Coronary artery (tissue), 2 donors: ENCODE measurements around the gene MCTP2.

Experiments
- DNase-seq: peaks from one replicate; pipeline ENCODE4 v3.0.0-alpha.2; 2017; ENCODE audit warnings: low spot score
- H3K27ac ChIP-seq, 2 donors: fragments of 200-600 bp; sonication (generic); one replicate each; pipeline ENCODE4 v1.5.1; 2016 to 2019
- H3K4me3 ChIP-seq: fragments of 200-600 bp; sonication (generic); 2 replicates; pipeline ENCODE4 v1.5.1; 2016; ENCODE audit warnings: mild to moderate bottlenecking, moderate library complexity
- CTCF ChIP-seq: fragments of 200-600 bp; sonication (generic); IDR thresholded peaks from one replicate; pipeline ENCODE4 v1.5.1; 2019; ENCODE audit warnings: antibody characterized with exemption

Gene MCTP2

GRCh38 chr15:94243418-94243817 lies 12.1 kb downstream of the MCTP2 start:
- H3K4me3 ChIP-seq, result no peak overlapping the region
- H3K27ac ChIP-seq, result no peak overlapping the region
- no peak for DNase-seq
- no peak for TF ChIP-seq CTCF

GRCh38 chr15:94246016-94246415 lies 14.7 kb downstream of the MCTP2 start:
- DNase-seq, result no peak
- H3K27ac ChIP-seq, result no peak overlapping the region
- TF ChIP-seq CTCF, result no peak
- H3K4me3 ChIP-seq, result no peak overlapping the region

DNA sequence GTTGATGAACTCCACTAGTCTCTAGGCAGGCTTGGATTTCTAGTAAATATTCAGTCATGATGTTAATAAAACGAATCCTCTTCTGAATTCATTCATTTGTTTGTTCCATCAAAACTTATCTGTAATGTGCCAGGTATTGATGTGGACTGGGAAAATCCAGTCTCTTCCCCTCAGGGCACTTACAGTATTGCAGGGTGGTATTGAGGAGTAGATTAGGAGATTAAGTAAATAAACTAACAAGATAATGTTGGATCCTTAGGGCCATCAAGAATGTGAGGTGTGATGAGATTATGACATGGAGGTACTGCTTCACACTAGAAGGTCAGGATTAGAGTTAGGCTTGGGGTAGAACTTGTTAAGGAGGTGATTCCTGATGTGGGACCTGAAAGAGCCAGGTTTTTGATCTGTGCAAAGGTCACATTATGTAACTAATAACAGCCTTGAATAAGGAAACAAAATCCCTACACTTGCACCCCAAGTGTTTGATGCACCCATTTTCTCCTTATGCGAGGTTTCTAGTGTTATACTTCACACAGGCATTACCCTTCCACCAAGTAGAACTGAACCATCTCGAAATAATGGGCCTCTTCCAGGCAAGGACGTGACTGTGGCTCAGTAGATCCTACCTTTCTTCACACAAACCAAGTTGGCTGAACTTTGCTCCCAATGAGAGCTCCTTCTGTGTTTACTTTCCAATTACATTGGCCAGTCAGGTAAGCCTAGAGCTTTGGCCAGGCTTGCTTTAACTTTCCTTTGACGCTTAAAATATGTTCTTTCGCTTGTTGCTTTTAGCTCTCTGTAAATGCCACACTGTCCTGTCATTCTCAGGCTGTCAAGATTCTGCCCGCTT lies 16.7 kb downstream of the MCTP2 start:
- no peak for DNase-seq

DNA sequence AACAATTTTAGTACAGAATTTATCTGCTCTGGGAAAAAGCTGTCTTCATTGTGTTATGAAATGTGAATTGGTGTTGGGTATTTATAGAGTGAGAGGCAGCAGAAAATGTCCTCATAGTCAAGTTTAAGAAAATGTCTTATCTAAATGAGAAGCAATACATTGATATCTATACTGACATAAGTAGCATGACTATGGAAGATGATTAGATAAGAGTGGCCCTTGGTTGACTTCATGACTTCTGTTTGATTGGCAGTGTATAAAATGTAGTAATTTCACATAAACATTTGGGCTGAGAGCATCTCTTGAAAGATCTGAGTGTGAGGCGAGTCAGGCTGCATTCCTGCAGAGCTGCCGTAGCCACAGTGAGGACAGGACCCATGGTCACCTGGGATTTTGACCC lies 19.4 kb downstream of the MCTP2 start:
- no peak overlapping the region for H3K4me3 ChIP-seq
- DNase-seq, result no peak
- TF ChIP-seq CTCF, result no peak
- H3K27ac ChIP-seq, result no peak overlapping the region

More for the DNA sequence above, 16.7 kb downstream of the MCTP2 start:
- TF ChIP-seq CTCF, result no peak
- Histone ChIP-seq H3K4me3 (no peak overlapping the region), H3K27ac (no peak overlapping the region)

DNA sequence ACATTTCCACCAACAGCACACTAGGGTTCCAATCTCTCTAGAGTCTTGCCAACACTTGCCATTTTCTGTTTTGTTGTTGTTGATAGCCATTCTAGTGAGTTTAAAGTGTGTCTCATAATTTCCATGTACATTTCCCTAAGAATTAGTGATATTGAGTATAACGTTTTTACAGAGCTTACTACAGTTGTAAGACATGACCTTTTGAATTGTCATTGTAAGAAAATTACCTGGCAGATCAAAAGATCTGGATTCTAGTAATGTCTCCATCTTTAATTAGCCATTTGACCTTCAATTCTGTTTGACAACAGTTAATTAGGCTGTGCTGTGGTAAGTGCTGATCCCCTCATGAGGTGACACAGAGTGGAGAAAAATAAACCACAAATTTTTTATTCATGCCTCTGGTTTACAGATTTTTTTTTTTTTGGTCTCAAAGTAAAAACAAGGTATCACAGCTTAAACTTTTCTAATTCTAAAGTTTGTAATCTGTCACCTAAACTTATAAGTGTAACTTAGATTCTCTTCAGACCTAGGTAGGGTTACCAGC lies 20.9 kb downstream of the MCTP2 start:
- Histone ChIP-seq H3K4me3 (no peak overlapping the region), H3K27ac (no peak overlapping the region)
- DNase-seq, result no peak
- no peak for TF ChIP-seq CTCF

- Histone ChIP-seq H3K27ac (no peak overlapping the region), H3K4me3 (no peak overlapping the region)
- no peak for TF ChIP-seq CTCF
- DNase-seq, result no peak
These were observed 21.6 kb downstream of the MCTP2 start for GRCh38 chr15:94252906-94253491.
